Transverse colon (tissue), 3 donors: ENCODE results near the gene SNX13.

Experiments
- CTCF ChIP-seq, 5 experiments: fragments of 200-600 bp in 3 of 5; fragments of 450-650 bp in 2 of 5; sonication (generic) in 3 of 5; IDR thresholded peaks; 1 replicate in 2 of 5; 2 replicates in 3 of 5; pipeline ENCODE4 v1.5.1; 2016 to 2017; ENCODE audit warnings: antibody characterized with exemption in 5 of 5, inconsistent platforms in 3 of 5, mild to moderate bottlenecking in 2 of 5, moderate library complexity in 1 of 5
- POLR2A ChIP-seq: fragments of 450-650 bp; IDR thresholded peaks from one replicate; pipeline ENCODE4 v1.6.1; 2016; ENCODE audit warnings: antibody characterized with exemption, mild to moderate bottlenecking, moderate library complexity

DNA sequence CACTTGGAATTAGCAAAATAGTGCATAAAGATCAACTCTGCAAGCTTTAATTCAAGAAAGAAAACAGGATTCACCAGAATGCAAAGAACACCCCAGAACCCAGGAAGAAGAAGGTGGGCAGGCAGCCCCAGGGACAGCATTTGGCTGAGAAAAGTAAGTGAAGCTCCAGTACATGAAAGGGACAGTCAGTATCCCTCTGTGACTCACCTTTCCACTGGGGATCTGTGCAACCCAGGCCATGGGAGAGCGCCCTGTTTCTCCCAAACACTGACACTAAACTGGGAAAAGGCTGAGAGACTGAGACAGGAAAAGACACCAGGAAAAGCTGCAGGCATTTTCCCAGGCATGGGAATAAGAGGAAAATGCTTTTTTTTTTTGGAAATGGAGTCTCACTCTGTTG is 28.2 kb downstream of the SNX13 start:
- TF ChIP-seq CTCF (IDR thresholded peaks at IDR 0.05) (no peak), POLR2A (no peak)
